Muscle layer of colon (tissue), 2 donors: ENCODE measurements around the gene RPS14.

Experiments used
- H3K27ac ChIP-seq: one replicate; pipeline ENCODE4 v1.7.0; 2013; ENCODE audit warnings: low read depth, mild to moderate bottlenecking, low read length, moderate library complexity
- H3K27me3 ChIP-seq, 2 donors: one replicate each; pipeline ENCODE4 v1.7.0; 2013; ENCODE audit warnings: low read length in 2 of 2, mild to moderate bottlenecking in 2 of 2; ENCODE audit not compliant: insufficient read depth in 2 of 2, control insufficient read depth in 1 of 2
- H3K36me3 ChIP-seq: one replicate; pipeline ENCODE4 v1.7.0; 2013; ENCODE audit warnings: mild to moderate bottlenecking, low read length; ENCODE audit not compliant: insufficient read depth
- H3K4me1 ChIP-seq: one replicate; pipeline ENCODE4 v1.7.0; 2013; ENCODE audit warnings: mild to moderate bottlenecking, low read length; ENCODE audit not compliant: insufficient read depth
- H3K4me3 ChIP-seq, 2 donors: one replicate each; pipeline ENCODE4 v1.7.0; 2013; ENCODE audit warnings: low read length in 2 of 2, low read depth in 1 of 2, mild to moderate bottlenecking in 1 of 2, moderate library complexity in 1 of 2
- H3K9ac ChIP-seq: one replicate; pipeline ENCODE4 v1.7.0; 2013; ENCODE audit warnings: low read length
- H3K9me3 ChIP-seq: one replicate; pipeline ENCODE4 v1.7.0; 2013; ENCODE audit warnings: mild to moderate bottlenecking, low read length
- donor health status: abdominal sarcoma.
- donor health status: Adenocarcinoma of cecum.

The RPS14 gene

DNA sequence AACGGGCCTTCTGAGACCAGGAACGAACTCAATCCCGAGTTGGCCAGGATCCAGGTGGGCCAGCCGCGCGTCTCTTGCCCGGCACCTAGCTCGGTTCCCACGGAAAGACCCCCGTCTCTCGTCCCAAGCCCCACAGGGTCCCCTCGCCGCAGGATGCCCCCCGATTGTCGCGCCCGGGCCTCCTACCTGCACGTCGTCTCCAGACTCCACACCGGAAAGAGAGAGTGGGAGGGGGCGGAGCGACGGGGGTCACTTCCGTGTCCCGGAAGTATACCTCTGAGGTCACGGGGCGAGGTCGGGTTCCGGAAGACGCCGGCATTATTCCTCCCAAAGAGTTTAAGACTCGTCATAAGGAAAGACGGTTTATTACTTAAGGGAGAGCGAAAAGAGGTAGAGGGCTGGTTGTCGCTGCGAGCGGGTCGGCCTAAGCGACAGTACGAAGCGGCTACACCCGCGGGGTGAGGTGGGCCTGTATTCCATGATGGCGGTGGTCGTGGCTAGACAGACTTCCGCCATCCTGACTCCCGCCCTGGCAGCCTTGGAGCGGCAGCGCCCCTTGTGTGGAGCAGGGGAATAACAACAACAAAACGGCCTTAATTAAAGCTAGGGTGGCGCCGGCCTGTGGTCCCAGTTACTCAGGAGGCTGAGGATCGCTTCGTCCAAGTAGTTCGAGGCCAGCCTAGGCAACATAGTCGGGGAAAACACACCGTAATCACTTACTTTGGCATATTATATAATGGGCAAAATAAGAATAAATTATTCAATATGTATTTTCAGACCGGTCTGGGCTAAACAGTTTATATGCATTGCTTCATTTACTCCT, at the start of gene RPS14:
Gene RPS14 (minus strand): TSS at position 223 of the 823 bp plus-strand sequence. CDS start 2,006 bp downstream, outside the sequence.
- no peaks in the 10 kb centered on the region for H3K9me3 ChIP-seq
- H3K4me1 ChIP-seq, result peaks cover 16% of the 10 kb centered on the region
- H3K27ac ChIP-seq, result peak within 1 kb of the TSS; percentile 87
- H3K27me3 ChIP-seq, result no peaks in the 10 kb centered on the region
- H3K4me3 ChIP-seq, result peak within 1 kb of the TSS; percentile 78 to 89
- peaks cover 33% of the 10 kb centered on the region for H3K36me3 ChIP-seq
- H3K9ac ChIP-seq, result peak within 1 kb of the TSS; percentile 98

DNA sequence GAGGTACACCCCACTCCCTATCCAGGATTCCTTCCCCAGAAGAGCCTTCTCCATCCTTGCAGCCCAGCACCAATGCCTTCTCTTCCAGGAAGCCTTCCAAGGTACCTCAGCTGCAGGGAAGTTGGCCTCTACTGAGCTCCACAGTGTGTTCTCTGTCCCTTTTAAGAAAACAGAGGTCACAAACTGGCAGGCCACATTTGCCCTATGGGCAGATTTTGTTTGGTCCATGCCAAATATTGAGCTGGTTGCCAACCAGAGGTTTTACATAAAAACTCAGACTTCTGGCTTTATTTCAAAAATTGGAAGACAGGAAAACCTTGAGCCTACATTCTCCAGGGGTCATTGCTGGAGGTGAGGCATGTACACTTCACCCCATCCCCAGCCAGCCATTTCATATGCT, 49.4 kb upstream of the RPS14 start:
- Histone ChIP-seq H3K36me3 (no peaks in the 10 kb centered on the region), H3K27me3 (no peaks in the 10 kb centered on the region), H3K9me3 (no peaks in the 10 kb centered on the region), H3K4me1 (peaks cover 72% of the 10 kb centered on the region), H3K27ac (no peak overlapping the region), H3K9ac (no peak overlapping the region), H3K4me3 (no peak overlapping the region)

GRCh38 chr5:150498501-150498900, 49.0 kb upstream of the RPS14 start:
- Histone ChIP-seq H3K9me3 (no peaks in the 10 kb centered on the region), H3K27me3 (no peaks in the 10 kb centered on the region), H3K36me3 (no peaks in the 10 kb centered on the region), H3K4me1 (peaks cover 67% of the 10 kb centered on the region), H3K4me3 (no peak overlapping the region), H3K9ac (no peak overlapping the region), H3K27ac (no peak overlapping the region)

GRCh38 chr5:150497989-150498317, 48.4 kb upstream of the RPS14 start:
- H3K9me3 ChIP-seq, result no peaks in the 10 kb centered on the region
- no peak overlapping the region for H3K4me3 ChIP-seq

GRCh38 chr5:150497274-150497988, 47.9 kb upstream of the RPS14 start:
- H3K4me3 ChIP-seq, result no peak overlapping the region

More at GRCh38 chr5:150497989-150498317, 48.4 kb upstream of the RPS14 start:
- Histone ChIP-seq H3K36me3 (no peaks in the 10 kb centered on the region), H3K4me1 (peaks cover 64% of the 10 kb centered on the region), H3K9ac (no peak overlapping the region), H3K27me3 (no peaks in the 10 kb centered on the region), H3K27ac (no peak overlapping the region)

GRCh38 chr5:150496534-150496933, 47.0 kb upstream of the RPS14 start:
- Histone ChIP-seq H3K9me3 (no peaks in the 10 kb centered on the region), H3K27me3 (no peaks in the 10 kb centered on the region), H3K36me3 (no peaks in the 10 kb centered on the region), H3K4me1 (peaks cover 67% of the 10 kb centered on the region), H3K27ac (no peak overlapping the region), H3K9ac (no peak overlapping the region), H3K4me3 (no peak overlapping the region)

More at GRCh38 chr5:150497274-150497988, 47.9 kb upstream of the RPS14 start:
- Histone ChIP-seq H3K27ac (no peak overlapping the region), H3K9ac (no peak overlapping the region), H3K9me3 (no peaks in the 10 kb centered on the region), H3K36me3 (no peaks in the 10 kb centered on the region), H3K27me3 (no peaks in the 10 kb centered on the region), H3K4me1 (peaks cover 67% of the 10 kb centered on the region)

DNA sequence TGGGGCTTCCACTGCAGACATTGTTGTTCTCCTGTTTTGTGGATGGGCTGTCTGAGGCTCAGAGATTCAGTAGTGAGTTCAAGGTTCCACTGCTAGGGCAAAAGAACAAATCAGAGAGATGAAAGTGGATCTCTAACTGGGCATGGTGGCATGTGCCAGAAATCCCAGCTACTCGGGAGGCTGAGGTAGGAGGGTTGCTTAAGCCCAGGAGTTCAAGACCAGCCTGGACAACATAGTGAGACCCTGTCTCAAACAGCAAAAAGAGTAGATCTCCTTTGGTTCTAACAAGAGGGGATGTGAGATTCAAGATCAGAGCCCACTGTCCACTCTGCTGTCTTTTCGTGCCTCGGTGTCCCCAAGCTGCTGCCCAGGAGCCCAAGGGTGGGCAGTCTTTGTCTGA, 46.6 kb upstream of the RPS14 start:
- H3K9ac ChIP-seq, result no peak overlapping the region
- no peaks in the 10 kb centered on the region for H3K9me3 ChIP-seq
- H3K27ac ChIP-seq, result no peak overlapping the region
- H3K36me3 ChIP-seq, result no peaks in the 10 kb centered on the region
- H3K4me3 ChIP-seq, result no peak overlapping the region
- peaks cover 67% of the 10 kb centered on the region for H3K4me1 ChIP-seq
- no peaks in the 10 kb centered on the region for H3K27me3 ChIP-seq

DNA sequence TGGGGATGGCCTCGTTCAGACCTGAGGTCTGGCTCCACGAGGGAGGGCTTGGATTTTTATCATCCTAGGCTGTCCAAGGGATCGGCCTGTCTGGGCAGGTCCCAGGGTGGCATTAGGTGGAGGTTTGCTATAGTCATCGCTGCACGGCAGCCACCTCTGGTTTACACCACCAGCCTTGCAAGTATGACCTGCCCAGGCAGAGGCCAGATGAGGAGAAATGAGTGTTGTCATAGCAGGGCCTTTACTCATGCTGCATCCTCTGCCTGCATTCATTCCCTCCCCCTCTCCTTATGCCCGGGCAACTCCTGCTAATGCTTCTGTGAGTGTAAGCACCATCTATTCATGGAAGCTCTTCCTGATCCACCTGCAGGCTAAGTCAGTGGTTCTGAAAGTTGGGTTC, 43.1 kb upstream of the RPS14 start:
- Histone ChIP-seq H3K4me1 (peaks cover 69% of the 10 kb centered on the region), H3K9me3 (no peaks in the 10 kb centered on the region), H3K9ac (no peak overlapping the region), H3K36me3 (no peaks in the 10 kb centered on the region), H3K27me3 (no peaks in the 10 kb centered on the region), H3K27ac (no peak overlapping the region), H3K4me3 (no peak overlapping the region)

GRCh38 chr5:150491876-150492275, 42.3 kb upstream of the RPS14 start:
- Histone ChIP-seq H3K9ac (no peak overlapping the region), H3K4me3 (no peak overlapping the region), H3K9me3 (no peaks in the 10 kb centered on the region), H3K27me3 (no peaks in the 10 kb centered on the region), H3K4me1 (peaks cover 69% of the 10 kb centered on the region), H3K27ac (no peak overlapping the region), H3K36me3 (no peaks in the 10 kb centered on the region)

- Histone ChIP-seq H3K4me1 (peaks cover 62% of the 10 kb centered on the region), H3K9me3 (no peaks in the 10 kb centered on the region), H3K4me3 (no peak overlapping the region), H3K36me3 (no peaks in the 10 kb centered on the region), H3K27ac (peak overlapping the region; percentile 1), H3K27me3 (no peaks in the 10 kb centered on the region), H3K9ac (peak overlapping the region; percentile 1)
These were observed 41.2 kb upstream of the RPS14 start for GRCh38 chr5:150490754-150491153.

- H3K9ac ChIP-seq, result no peak overlapping the region
- H3K9me3 ChIP-seq, result no peaks in the 10 kb centered on the region
- H3K36me3 ChIP-seq, result no peaks in the 10 kb centered on the region
- no peaks in the 10 kb centered on the region for H3K27me3 ChIP-seq
- peaks cover 62% of the 10 kb centered on the region for H3K4me1 ChIP-seq
- H3K27ac ChIP-seq, result peak overlapping the region; percentile 47
- no peak overlapping the region for H3K4me3 ChIP-seq
These were observed 40.7 kb upstream of the RPS14 start for GRCh38 chr5:150490296-150490669.
